ENCODE results near the gene UCP2.

UCP2 gene

DNA sequence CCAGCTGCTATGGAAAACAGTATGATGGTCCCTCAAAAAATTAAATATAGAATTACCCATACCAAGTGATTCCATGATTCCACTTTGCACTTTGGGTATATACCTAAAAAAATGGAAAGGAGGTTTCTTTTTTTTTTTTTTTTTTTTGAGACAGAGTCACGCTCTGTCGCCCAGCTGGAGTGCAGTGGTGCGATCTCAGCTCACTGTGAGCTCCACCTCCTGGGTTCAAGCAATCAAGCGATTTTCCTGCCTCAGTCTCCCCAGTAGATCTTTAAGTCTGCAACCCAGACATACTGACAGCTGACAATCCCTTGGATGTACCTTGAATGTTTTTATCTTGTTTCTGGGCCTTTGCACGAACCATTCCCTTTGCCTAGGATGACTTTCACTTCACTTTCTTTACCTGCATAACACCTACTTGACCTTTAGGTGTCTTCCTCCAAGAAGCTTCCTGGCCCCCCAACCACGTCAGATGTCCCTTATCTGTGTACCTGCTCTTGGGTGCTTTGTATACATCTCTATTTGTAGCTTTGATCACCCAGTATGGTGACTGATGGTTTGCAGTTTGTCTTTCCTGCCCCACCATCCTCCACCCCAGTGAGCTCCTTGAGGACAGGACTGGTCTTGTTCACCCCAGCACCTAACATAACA is 14.6 kb upstream of the UCP2 start:
- no peaks in the 10 kb centered on the region for H3K36me3 ChIP-seq (ENCODE audit: control insufficient read depth, low read length)
- peaks cover 53% of the 10 kb centered on the region for H3F3A ChIP-seq (ENCODE audit: control insufficient read depth, insufficient read depth)
- no peaks in the 10 kb centered on the region for H3K27me3 ChIP-seq (ENCODE audit: control insufficient read depth, low read length)
- no peak for TF ChIP-seq EZH2phosphoT487 (IDR thresholded peaks at IDR 0.05; ENCODE audit: borderline replicate concordance, low read length)
- TF ChIP-seq, protein P1, sequence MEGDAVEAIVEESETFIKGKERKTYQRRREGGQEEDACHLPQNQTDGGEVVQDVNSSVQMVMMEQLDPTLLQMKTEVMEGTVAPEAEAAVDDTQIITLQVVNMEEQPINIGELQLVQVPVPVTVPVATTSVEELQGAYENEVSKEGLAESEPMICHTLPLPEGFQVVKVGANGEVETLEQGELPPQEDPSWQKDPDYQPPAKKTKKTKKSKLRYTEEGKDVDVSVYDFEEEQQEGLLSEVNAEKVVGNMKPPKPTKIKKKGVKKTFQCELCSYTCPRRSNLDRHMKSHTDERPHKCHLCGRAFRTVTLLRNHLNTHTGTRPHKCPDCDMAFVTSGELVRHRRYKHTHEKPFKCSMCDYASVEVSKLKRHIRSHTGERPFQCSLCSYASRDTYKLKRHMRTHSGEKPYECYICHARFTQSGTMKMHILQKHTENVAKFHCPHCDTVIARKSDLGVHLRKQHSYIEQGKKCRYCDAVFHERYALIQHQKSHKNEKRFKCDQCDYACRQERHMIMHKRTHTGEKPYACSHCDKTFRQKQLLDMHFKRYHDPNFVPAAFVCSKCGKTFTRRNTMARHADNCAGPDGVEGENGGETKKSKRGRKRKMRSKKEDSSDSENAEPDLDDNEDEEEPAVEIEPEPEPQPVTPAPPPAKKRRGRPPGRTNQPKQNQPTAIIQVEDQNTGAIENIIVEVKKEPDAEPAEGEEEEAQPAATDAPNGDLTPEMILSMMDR (IDR thresholded peaks at IDR 0.05; ENCODE audit: low read depth, low read length, poor library complexity, severe bottlenecking), result peak; percentile 24
- peak overlapping the region; percentile 63 for H3K4me3 ChIP-seq (ENCODE audit: low read length)
- H3K27ac ChIP-seq (ENCODE audit: low read depth, low read length), result peak overlapping the region; percentile 97
- H3K9me2 ChIP-seq (replicated peaks; ENCODE audit: control insufficient read depth, low read length), result no peaks in the 10 kb centered on the region
- peaks cover 86% of the 10 kb centered on the region for H3K4me1 ChIP-seq (ENCODE audit: control insufficient read depth, low read length)
- H3K9me3 ChIP-seq (ENCODE audit: control insufficient read depth, insufficient read depth, low read length), result no peaks in the 10 kb centered on the region
- H3K79me2 ChIP-seq (ENCODE audit: control insufficient read depth, low read length), result no peaks in the 10 kb centered on the region
- peak overlapping the region; percentile 85 for H3K4me2 ChIP-seq (ENCODE audit: low read length)
- no peaks in the 10 kb centered on the region for H4K20me1 ChIP-seq (ENCODE audit: control insufficient read depth, insufficient read depth, low read depth, low read length)

DNA sequence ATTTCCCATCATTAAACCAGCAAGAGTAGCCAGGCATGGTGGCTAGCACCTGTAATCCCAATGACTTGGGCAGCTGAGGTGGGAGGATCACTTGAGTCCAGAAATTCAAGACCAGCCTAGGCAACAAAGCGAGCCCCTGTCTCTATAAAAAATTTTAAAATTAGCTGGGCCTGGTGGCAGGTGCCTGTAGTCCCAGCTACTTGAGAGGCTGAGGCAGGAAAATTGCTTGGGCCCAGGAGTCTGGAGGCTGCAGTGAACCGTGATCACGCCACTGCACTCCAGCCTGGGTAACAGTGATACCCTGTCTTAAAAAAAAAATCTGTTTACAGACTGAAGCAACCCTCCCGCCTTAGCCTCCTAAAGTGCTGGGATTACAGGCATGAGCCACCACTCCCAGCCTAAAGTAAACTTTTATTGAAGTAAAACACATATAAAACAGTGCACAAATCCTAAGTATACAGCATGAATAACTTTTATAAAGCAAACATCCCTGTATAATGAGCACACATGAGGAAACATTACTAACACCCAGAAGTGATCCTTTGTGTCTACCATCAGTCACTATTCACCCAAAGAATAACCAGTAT is 13.6 kb upstream of the UCP2 start:
- Histone ChIP-seq H3F3A (ENCODE audit: control insufficient read depth, insufficient read depth) (peaks cover 63% of the 10 kb centered on the region), H3K27ac (ENCODE audit: low read depth, low read length) (peak overlapping the region; percentile 97), H3K36me3 (ENCODE audit: control insufficient read depth, low read length) (no peaks in the 10 kb centered on the region), H3K27me3 (ENCODE audit: control insufficient read depth, low read length) (no peaks in the 10 kb centered on the region), H3K4me3 (ENCODE audit: low read length) (peak overlapping the region; percentile 63), H3K4me2 (ENCODE audit: low read length) (peak overlapping the region; percentile 85), H3K4me1 (ENCODE audit: control insufficient read depth, low read length) (peaks cover 96% of the 10 kb centered on the region), H3K9me3 (ENCODE audit: control insufficient read depth, insufficient read depth, low read length) (no peaks in the 10 kb centered on the region), H3K9me2 (replicated peaks; ENCODE audit: control insufficient read depth, low read length) (no peaks in the 10 kb centered on the region), H4K20me1 (ENCODE audit: control insufficient read depth, insufficient read depth, low read depth, low read length) (no peaks in the 10 kb centered on the region), H3K79me2 (ENCODE audit: control insufficient read depth, low read length) (no peaks in the 10 kb centered on the region)
- TF ChIP-seq, protein P1 (IDR thresholded peaks at IDR 0.05; ENCODE audit: low read depth, low read length, poor library complexity, severe bottlenecking), result no peak

DNA sequence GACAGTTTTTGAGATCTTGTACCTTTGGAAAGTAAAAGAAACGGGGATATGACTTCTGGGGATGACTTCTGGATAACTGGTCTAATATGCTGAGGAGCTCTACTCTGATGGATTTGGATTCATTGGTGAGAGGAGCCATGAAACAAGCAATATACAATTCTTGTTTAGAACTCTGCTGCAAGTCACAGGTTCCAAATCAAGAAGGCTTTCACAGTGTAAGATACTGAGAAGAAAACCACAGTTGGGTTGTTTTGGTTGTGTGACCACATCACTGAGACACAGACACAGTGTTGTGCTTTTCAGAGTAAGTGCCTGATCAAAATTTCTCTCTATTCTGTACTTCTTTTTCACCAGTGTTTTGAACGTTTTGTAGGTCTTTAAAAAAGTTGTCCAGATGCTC is 13.1 kb upstream of the UCP2 start:
- H3K9me2 ChIP-seq (replicated peaks; ENCODE audit: control insufficient read depth, low read length), result no peaks in the 10 kb centered on the region
- peak overlapping the region; percentile 63 for H3K4me3 ChIP-seq (ENCODE audit: low read length)
- TF ChIP-seq, protein P1 (IDR thresholded peaks at IDR 0.05; ENCODE audit: low read depth, low read length, poor library complexity, severe bottlenecking), result no peak
- no peak for TF ChIP-seq EZH2phosphoT487 (IDR thresholded peaks at IDR 0.05; ENCODE audit: borderline replicate concordance, low read length)
- H3K36me3 ChIP-seq (ENCODE audit: control insufficient read depth, low read length), result no peaks in the 10 kb centered on the region
- H3K27ac ChIP-seq (ENCODE audit: low read depth, low read length), result peak overlapping the region; percentile 97
- H3K4me2 ChIP-seq (ENCODE audit: low read length), result peak overlapping the region; percentile 85
- H3F3A ChIP-seq (ENCODE audit: control insufficient read depth, insufficient read depth), result peaks cover 68% of the 10 kb centered on the region
- H4K20me1 ChIP-seq (ENCODE audit: control insufficient read depth, insufficient read depth, low read depth, low read length), result no peaks in the 10 kb centered on the region
- no peaks in the 10 kb centered on the region for H3K27me3 ChIP-seq (ENCODE audit: control insufficient read depth, low read length)
- H3K79me2 ChIP-seq (ENCODE audit: control insufficient read depth, low read length), result no peaks in the 10 kb centered on the region
- H3K9me3 ChIP-seq (ENCODE audit: control insufficient read depth, insufficient read depth, low read length), result no peaks in the 10 kb centered on the region
- H3K4me1 ChIP-seq (ENCODE audit: control insufficient read depth, low read length), result peaks cover 100% of the 10 kb centered on the region

Data from DOHH2 (cell line).